KOPT-K1 (cell line): ENCODE results near the gene CYP4A22.
"Not testable (repeated sequence)": the region's sequence is repeated elsewhere in the genome, so short reads cannot be mapped to it uniquely, and the experiment has no call there.

Experiments
- H3K27ac ChIP-seq: fragments of 200-600 bp; sonication (generic); 2 replicates; pipeline ENCODE4 v1.5.1; 2016; ENCODE audit warnings: antibody characterized with exemption, mild to moderate bottlenecking, low read depth, low read length; ENCODE audit not compliant: poor library complexity, severe bottlenecking
- H3K36me3 ChIP-seq: fragments of 200-600 bp; sonication (generic); 2 replicates; pipeline ENCODE4 v1.5.1; 2017; ENCODE audit warnings: antibody characterized with exemption, mild to moderate bottlenecking, low read length, moderate library complexity; ENCODE audit not compliant: insufficient read depth
- H3K9me3 ChIP-seq: fragments of 200-600 bp; sonication (generic); 2 replicates; pipeline ENCODE4 v1.5.1; 2017; ENCODE audit warnings: antibody characterized with exemption, low read length, mild to moderate bottlenecking; ENCODE audit not compliant: insufficient read depth, poor library complexity, severe bottlenecking

Gene CYP4A22

GRCh38 chr1:47137925-47138615, 829 bp downstream of the CYP4A22 start:
- Histone ChIP-seq H3K27ac (no peak overlapping the region), H3K36me3 (no peaks in the 10 kb centered on the region), H3K9me3 (no peaks in the 10 kb centered on the region)

GRCh38 chr1:47140358-47140757, 3.1 kb downstream of the CYP4A22 start:
- not testable (repeated sequence) for H3K36me3 ChIP-seq, H3K27ac ChIP-seq, H3K9me3 ChIP-seq

GRCh38 chr1:47143654-47144053, 6.4 kb downstream of the CYP4A22 start:
- not testable (repeated sequence) for H3K27ac ChIP-seq, H3K36me3 ChIP-seq, H3K9me3 ChIP-seq

- not testable (repeated sequence) for H3K36me3 ChIP-seq, H3K27ac ChIP-seq, H3K9me3 ChIP-seq
Observed at GRCh38 chr1:47146495-47146894, 9.3 kb downstream of the CYP4A22 start.

GRCh38 chr1:47147047-47147785, 10.0 kb downstream of the CYP4A22 start:
- no peaks in the 10 kb centered on the region for H3K36me3 ChIP-seq
- no peak overlapping the region for H3K27ac ChIP-seq
- H3K9me3 ChIP-seq: no peaks in the 10 kb centered on the region

- not testable (repeated sequence) for H3K36me3 ChIP-seq, H3K27ac ChIP-seq, H3K9me3 ChIP-seq
Observed at GRCh38 chr1:47149162-47149561, 11.9 kb downstream of the CYP4A22 start.

GRCh38 chr1:47156457-47156856, 19.2 kb downstream of the CYP4A22 start:
- H3K9me3 ChIP-seq, H3K36me3 ChIP-seq, H3K27ac ChIP-seq: not testable (repeated sequence)

- H3K9me3 ChIP-seq, H3K36me3 ChIP-seq, H3K27ac ChIP-seq: not testable (repeated sequence)
Observed at GRCh38 chr1:47157957-47158356, 20.7 kb downstream of the CYP4A22 start.

- H3K27ac ChIP-seq: no peak overlapping the region
- H3K9me3 ChIP-seq: no peaks in the 10 kb centered on the region
- no peaks in the 10 kb centered on the region for H3K36me3 ChIP-seq
Observed at GRCh38 chr1:47160716-47161115, 23.5 kb downstream of the CYP4A22 start.

- H3K9me3 ChIP-seq: no peaks in the 10 kb centered on the region
- H3K36me3 ChIP-seq: no peaks in the 10 kb centered on the region
- no peak overlapping the region for H3K27ac ChIP-seq
Observed at GRCh38 chr1:47161298-47162040, 24.2 kb downstream of the CYP4A22 start.

- no peak overlapping the region for H3K27ac ChIP-seq
- H3K9me3 ChIP-seq: no peaks in the 10 kb centered on the region
- H3K36me3 ChIP-seq: no peaks in the 10 kb centered on the region
Observed at GRCh38 chr1:47164552-47164951, 27.3 kb downstream of the CYP4A22 start.

- Histone ChIP-seq H3K9me3 (peaks cover 3% of the 10 kb centered on the region), H3K27ac (no peak overlapping the region), H3K36me3 (no peaks in the 10 kb centered on the region)
Observed at GRCh38 chr1:47172782-47173181, 35.5 kb downstream of the CYP4A22 start.

GRCh38 chr1:47174656-47175020, 37.4 kb downstream of the CYP4A22 start:
- no peak overlapping the region for H3K27ac ChIP-seq
- H3K9me3 ChIP-seq: peaks cover 3% of the 10 kb centered on the region
- H3K36me3 ChIP-seq: no peaks in the 10 kb centered on the region

GRCh38 chr1:47175227-47175934, 38.1 kb downstream of the CYP4A22 start:
- H3K36me3 ChIP-seq: no peaks in the 10 kb centered on the region
- no peak overlapping the region for H3K27ac ChIP-seq
- peaks cover 3% of the 10 kb centered on the region for H3K9me3 ChIP-seq

GRCh38 chr1:47178020-47178419, 40.8 kb downstream of the CYP4A22 start:
- no peak overlapping the region for H3K27ac ChIP-seq
- H3K9me3 ChIP-seq: no peaks in the 10 kb centered on the region
- no peaks in the 10 kb centered on the region for H3K36me3 ChIP-seq
